Right lobe of liver (tissue), 4 donors: ENCODE data around the gene CER1.

Experiments used
- POLR2A ChIP-seq: fragments of 450-650 bp; IDR thresholded peaks from one replicate; pipeline ENCODE4 v1.6.1; 2017; ENCODE audit warnings: antibody characterized with exemption, mild to moderate bottlenecking
- TF ChIP-seq, protein P1 (sequence below), 4 donors: fragments of 200-600 bp in 3 of 4; fragments of 450-650 bp in 1 of 4; IDR thresholded peaks; one replicate each; pipeline versions ENCODE4 v1.5.1 to v1.8.0; 2016 to 2022; ENCODE audit warnings: antibody characterized with exemption in 4 of 4, mild to moderate bottlenecking in 2 of 4
- donor health status: DM: no; HTN: no; CAD: no.
- donor health status: DM: no; HTN: no; CAD: no.
- donor health status: DM: no; HTN: yes; CAD: no.

DNA sequence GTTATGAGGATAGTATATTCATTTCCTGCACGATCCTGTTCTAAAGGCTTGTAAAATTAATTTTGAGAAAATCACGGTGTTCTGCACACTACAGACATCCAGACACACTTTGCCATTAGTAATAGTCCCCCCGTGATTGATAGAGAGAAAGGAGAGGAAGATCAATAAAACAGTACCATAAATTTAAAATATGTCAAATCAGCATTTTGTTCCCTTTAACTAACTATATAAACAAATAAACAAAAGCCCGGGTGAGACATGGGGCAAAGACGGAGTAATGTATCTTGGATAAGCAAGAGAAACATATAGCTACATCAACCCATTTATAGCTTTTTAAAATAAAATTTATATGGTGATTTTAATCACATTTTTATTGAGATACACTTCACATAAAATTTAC, 10.6 kb upstream of the CER1 start:
- TF ChIP-seq, protein P1, sequence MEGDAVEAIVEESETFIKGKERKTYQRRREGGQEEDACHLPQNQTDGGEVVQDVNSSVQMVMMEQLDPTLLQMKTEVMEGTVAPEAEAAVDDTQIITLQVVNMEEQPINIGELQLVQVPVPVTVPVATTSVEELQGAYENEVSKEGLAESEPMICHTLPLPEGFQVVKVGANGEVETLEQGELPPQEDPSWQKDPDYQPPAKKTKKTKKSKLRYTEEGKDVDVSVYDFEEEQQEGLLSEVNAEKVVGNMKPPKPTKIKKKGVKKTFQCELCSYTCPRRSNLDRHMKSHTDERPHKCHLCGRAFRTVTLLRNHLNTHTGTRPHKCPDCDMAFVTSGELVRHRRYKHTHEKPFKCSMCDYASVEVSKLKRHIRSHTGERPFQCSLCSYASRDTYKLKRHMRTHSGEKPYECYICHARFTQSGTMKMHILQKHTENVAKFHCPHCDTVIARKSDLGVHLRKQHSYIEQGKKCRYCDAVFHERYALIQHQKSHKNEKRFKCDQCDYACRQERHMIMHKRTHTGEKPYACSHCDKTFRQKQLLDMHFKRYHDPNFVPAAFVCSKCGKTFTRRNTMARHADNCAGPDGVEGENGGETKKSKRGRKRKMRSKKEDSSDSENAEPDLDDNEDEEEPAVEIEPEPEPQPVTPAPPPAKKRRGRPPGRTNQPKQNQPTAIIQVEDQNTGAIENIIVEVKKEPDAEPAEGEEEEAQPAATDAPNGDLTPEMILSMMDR (IDR thresholded peaks at IDR 0.05), result no peak
- no peak for TF ChIP-seq POLR2A
